ENCODE measurements around the gene CD101.

CD101 gene

DNA sequence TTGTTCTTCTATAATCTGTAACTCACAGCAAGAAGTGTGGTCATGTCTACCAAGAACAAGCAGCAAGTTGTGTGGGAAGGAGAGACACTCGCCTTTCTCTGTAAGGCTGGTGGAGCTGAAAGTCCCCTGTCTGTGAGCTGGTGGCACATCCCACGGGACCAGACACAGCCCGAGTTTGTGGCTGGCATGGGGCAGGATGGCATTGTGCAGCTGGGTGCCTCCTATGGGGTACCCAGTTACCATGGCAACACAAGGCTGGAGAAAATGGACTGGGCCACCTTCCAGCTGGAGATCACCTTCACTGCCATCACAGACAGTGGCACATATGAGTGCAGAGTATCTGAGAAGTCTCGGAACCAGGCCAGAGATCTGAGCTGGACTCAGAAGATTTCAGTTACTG, 15.5 kb downstream of the CD101 start:
- no peak for DNase-seq

GRCh38 chr1:117017648-117018047, 16.1 kb downstream of the CD101 start:
- no peak for DNase-seq

- no peak for DNase-seq
Observed at GRCh38 chr1:117020526-117021156, 19.1 kb downstream of the CD101 start.

GRCh38 chr1:117022114-117022513, 20.6 kb downstream of the CD101 start:
- no peak for DNase-seq

- DNase-seq, result no peak
Observed at GRCh38 chr1:117025568-117025967, 24.0 kb downstream of the CD101 start.

DNA sequence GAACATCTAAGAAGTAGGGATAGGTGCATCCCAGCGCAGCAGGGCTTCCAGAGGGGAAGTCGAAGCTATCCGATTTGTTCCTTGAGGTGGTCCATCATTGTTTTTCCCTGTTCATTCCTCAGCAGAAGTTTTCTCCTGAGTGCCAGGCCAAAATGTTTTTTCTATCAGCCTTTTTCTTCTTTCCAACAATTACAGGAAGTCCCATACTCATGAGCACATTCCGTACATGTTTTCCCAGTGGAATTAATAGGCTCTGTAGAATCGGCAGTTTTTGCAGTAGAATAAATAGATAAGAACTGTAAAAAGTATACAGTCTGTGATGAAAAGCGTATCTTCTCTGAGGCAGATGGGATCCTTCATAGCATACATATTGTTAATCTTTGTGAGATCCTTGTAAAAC, 24.8 kb downstream of the CD101 start:
- peak; percentile 49 for DNase-seq

GRCh38 chr1:117029685-117030084, 28.1 kb downstream of the CD101 start:
- no peak for DNase-seq

DNA sequence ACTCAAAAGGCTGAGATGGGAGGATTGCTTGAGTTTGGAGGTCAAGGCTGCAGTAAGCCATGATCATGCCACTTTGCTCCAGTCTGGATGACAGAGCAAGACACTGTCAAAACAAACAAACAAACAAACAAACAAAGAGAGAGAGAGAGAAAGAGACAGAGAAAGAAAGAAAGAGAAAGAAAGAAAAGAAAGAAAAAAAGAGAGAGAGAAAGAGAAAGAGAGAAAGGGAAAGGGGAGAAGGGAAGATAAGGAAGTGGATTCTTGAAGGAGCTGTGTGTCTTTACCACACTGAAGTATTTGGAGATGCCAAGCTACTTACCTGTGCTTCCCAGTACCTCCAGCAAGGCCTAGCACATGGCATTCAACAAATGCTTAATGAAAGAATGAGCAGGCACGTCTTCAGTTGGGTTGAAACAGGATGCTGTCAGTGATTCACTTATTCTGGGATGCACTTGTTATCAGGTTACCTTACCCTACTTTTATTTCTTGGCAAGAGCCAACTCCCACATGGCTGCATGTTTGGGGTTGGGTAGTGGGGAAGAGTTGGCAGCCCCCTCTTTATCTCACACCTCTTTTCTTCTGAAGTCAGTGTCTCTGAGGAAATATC, 28.8 kb downstream of the CD101 start:
- no peak for DNase-seq

DNA sequence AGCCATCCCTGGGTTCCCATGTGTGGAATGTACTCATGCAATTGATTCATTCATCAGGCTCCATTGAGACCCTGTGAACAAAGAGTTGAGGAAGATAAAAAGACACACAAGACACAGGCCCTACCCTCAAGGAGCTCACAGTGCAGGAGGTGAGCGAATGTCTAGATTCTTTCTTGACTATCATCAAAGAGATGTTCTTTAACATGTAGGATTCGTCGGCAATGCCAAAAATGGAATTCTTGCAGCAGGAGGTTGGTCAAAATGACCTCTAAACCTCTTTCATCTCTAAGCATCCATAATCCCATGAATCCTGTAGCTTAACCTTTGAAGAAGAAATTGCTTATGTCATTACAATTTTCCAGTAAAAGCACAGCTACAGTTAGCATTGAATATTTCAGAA, 30.7 kb downstream of the CD101 start:
- no peak for DNase-seq

- DNase-seq, result no peak
Observed at GRCh38 chr1:117032681-117033539, 31.4 kb downstream of the CD101 start.

DNA sequence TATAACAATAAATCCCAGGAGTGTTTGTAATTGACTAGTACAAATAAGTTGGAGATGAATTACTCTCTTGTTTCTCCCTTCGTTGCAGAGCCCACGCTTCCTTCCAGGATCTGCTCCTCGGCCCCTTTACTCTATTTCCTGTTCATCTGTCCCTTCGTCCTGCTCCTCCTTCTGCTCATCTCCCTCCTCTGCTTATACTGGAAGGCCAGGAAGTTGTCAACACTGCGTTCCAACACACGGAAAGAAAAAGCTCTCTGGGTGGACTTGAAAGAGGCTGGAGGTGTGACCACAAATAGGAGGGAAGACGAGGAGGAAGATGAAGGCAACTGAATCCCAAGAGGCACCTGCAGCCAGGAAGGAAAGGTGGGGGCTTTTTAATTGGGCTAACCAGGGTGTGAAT, 32.2 kb downstream of the CD101 start:
- no peak for DNase-seq

GRCh38 chr1:117034791-117035290, 33.3 kb downstream of the CD101 start:
- DNase-seq, result no peak

GRCh38 chr1:117036018-117036461, 34.5 kb downstream of the CD101 start:
- peak; percentile 36 for DNase-seq

- no peak for DNase-seq
Observed at GRCh38 chr1:117037802-117038201, 36.2 kb downstream of the CD101 start.

DNA sequence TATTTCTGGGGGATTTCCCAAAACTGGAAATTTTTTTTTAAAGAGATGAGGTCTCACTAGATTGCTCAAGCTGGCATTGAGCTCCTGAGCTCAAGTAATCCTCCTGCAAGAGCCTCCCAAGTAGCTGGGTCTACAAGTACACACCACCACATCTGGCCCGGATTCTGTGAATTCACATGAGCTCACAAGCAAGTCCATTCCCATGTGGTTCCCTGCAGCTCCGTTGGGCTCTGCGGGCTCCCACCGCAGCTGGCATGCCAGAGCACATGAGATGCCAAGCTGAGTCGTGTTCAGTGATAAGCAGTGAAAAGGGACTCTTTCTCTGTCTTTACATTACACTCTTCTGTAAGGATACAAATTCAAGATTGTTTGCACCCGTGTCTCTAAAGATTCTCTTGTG, 36.7 kb downstream of the CD101 start:
- no peak for DNase-seq

- no peak for DNase-seq
Observed at GRCh38 chr1:117044217-117044616, 42.7 kb downstream of the CD101 start.

- peak; percentile 65 for DNase-seq
Observed at GRCh38 chr1:117045644-117046043, 44.1 kb downstream of the CD101 start.

- no peak for DNase-seq
Observed at GRCh38 chr1:117046781-117047180, 45.2 kb downstream of the CD101 start.

DNA sequence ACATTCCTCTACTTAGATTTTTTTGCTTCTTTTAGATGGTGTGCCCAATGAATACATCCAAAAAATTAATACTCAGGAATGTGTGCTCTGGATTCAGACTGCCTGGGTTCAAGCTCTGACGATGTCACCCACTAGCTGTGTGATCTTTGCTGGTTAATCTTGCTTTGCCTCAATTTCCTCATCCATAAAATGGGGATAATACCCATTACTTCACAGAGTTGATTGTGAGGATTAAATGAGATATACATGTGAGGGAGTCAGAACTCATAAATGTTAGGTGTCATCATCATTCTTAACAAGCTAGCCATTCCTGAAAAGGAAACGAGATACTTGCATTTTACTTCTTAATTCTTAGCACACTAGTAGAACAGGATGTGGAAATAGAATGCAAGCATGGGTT, 45.7 kb downstream of the CD101 start:
- no peak for DNase-seq

GRCh38 chr1:117049857-117050256, 48.3 kb downstream of the CD101 start:
- no peak for DNase-seq

GRCh38 chr1:117051224-117052064, 49.9 kb downstream of the CD101 start:
- no peak for DNase-seq

DNA sequence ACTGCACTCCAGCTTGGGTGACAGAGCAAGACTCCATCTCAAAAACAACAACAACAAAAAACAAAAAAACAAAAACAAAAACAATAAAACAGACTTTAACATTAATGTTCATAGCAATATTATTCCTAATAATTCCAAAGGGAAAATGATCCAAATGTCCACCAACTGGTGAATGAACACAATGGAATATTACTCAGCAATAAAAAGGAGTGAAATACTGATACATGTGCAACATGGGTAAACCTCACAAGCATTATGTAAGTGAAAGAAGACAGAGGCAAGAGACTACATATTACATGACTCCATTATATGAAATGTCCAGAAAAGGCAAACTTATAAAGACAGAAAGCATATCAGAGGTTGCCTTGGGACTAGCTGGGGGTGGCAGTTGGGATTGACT, 52.5 kb downstream of the CD101 start:
- DNase-seq, result no peak

DNA sequence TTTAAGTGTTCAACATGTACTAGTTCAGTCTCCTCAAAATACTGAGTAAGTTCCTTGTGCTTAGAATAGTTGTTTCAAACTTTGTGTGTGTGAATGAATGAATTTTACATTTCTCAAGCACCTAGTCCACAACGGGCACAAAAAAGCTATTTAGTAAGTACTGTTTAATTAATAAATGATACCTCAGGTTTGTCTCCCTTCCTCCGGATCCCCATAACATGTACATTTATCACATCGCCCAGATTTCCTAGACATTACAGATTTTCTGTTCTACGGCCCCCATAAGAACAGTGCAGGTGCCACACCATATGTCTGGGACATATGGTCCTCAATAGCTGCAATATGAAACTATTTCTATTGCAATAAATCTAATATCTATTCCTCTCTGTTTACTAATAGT, 57.2 kb downstream of the CD101 start:
- no peak for DNase-seq
